Right lobe of liver (tissue), 6 donors: Measurements from ENCODE around the gene ZCCHC7. TPM values are rescaled to one million over a fixed set of nuclear protein-coding genes. Genes with fewer than 3 reads are reported as not detected.
"Not testable (repeated sequence)": the region's sequence is repeated elsewhere in the genome, so short reads cannot be mapped to it uniquely, and the experiment has no call there.

Experiments
- ATAC-seq, 4 donors: fragments of 200-7000 bp; cut with Tn5 transposase; one replicate each; pipeline ENCODE4 v1.9.1; 2020; ENCODE audit warnings: mild to moderate bottlenecking in 4 of 4, moderate library complexity in 4 of 4
- DNase-seq, 3 donors: peaks; one replicate each; pipeline ENCODE4 v3.0.0-alpha.2; 2020
- H3K27ac ChIP-seq, 3 donors: fragments of 200-600 bp; one replicate each; pipeline ENCODE4 v1.8.0; 2022
- H3K27me3 ChIP-seq, 2 donors: fragments of 200-600 bp; one replicate each; pipeline ENCODE4 v1.8.0; 2022
- H3K36me3 ChIP-seq, 4 donors: fragments of 200-600 bp; sonication (generic) in 1 of 4; one replicate each; pipeline versions ENCODE4 v1.5.1 to v1.8.0; 2017 to 2022; ENCODE audit warnings: control low read depth in 1 of 4
- H3K4me1 ChIP-seq, 4 donors: fragments of 200-600 bp; sonication (generic) in 1 of 4; one replicate each; pipeline versions ENCODE4 v1.5.1 to v1.8.0; 2017 to 2022; ENCODE audit warnings: control low read depth in 1 of 4
- H3K4me3 ChIP-seq, 3 donors: fragments of 200-600 bp; one replicate each; pipeline ENCODE4 v1.8.0; 2022
- H3K9me3 ChIP-seq, 4 donors: fragments of 200-600 bp; sonication (generic) in 1 of 4; one replicate each; pipeline versions ENCODE4 v1.5.1 to v1.8.0; 2017 to 2022; ENCODE audit warnings: control low read depth in 1 of 4
- CTCF ChIP-seq, 4 donors: fragments of 200-600 bp in 3 of 4; fragments of 450-650 bp in 1 of 4; IDR thresholded peaks; one replicate each; pipeline versions ENCODE4 v1.5.1 to v1.8.0; 2016 to 2022; ENCODE audit warnings: antibody characterized with exemption in 4 of 4, mild to moderate bottlenecking in 2 of 4
- POLR2A ChIP-seq: fragments of 450-650 bp; IDR thresholded peaks from one replicate; pipeline ENCODE4 v1.6.1; 2017; ENCODE audit warnings: antibody characterized with exemption, mild to moderate bottlenecking
- WGBS: methylation state at CpG from one replicate; pipeline ENCODE4 v1.1.6; 2018; ENCODE audit warnings: low coverage, low lambda C conversion rate; ENCODE audit not compliant: insufficient coverage; ENCODE audit errors: missing lambda C conversion rate; 5-methylcytosine and 5-hydroxymethylcytosine counted together
- intact Hi-C, 2 donors: fragments of 100-400 bp; cut with DNase I; formaldehyde crosslinking; loops; one replicate each; pipeline versions ENCODE4 v1.11.2 to v1.14.1; 2022
- total RNA-seq, 6 experiments: library from RNA; depleted of rRNA in 2 of 6; stranded (reverse); fragments of >200 nt in 2 of 6; fragmentation: NEBNext Ultra II Directional in 3 of 6; extraction: Animal tissue kit (Norgen Biotek cat#: 25700) in 3 of 6; gene quantifications; one replicate each; pipeline versions ENCODE4 v1.1.0 to v1.2.4, GENCODE V29; 2016 to 2023
- donor health status: DM: no; HTN: yes; CAD: no.
- donor health status: DM: no; HTN: no; CAD: no.
- donor health status: DM: no; HTN: no; CAD: no.
- donor health status: DM: no; HTN: yes; CAD: no.
- donor health status: DM: no; HTN: yes; CAD: no.

Gene ZCCHC7
- total RNA-seq, 6 experiments from 2014 or later: 5.9 to 10.0 (median 7.2) TPM

- no peak overlapping the region for H3K4me3 ChIP-seq
- no peaks in the 10 kb centered on the region for H3K9me3 ChIP-seq
- intact Hi-C loops: no loop called here
- no peaks in the 10 kb centered on the region for H3K27me3 ChIP-seq
- WGBS: 90% methylated on average over 6 of the region's 7 CpGs
- TF ChIP-seq CTCF (IDR thresholded peaks at IDR 0.05) (no peak), POLR2A (no peak)
- H3K27ac ChIP-seq: no peak overlapping the region
- DNase-seq (no peak), ATAC-seq (no peak)
- no peaks in the 10 kb centered on the region for H3K4me1 ChIP-seq
- no peaks in the 10 kb centered on the region for H3K36me3 ChIP-seq
These were observed 170.1 kb downstream of the ZCCHC7 start for GRCh38 chr9:37290366-37290939.

GRCh38 chr9:37290940-37291485 lies 170.6 kb downstream of the ZCCHC7 start:
- TF ChIP-seq CTCF (IDR thresholded peaks at IDR 0.05): no peak
- no peak for TF ChIP-seq POLR2A
- DNase-seq (no peak), ATAC-seq (no peak)
- Histone ChIP-seq H3K27me3 (no peaks in the 10 kb centered on the region), H3K4me1 (no peaks in the 10 kb centered on the region), H3K27ac (no peak overlapping the region), H3K9me3 (no peaks in the 10 kb centered on the region), H3K4me3 (no peak overlapping the region), H3K36me3 (no peaks in the 10 kb centered on the region)
- intact Hi-C loops: no loop called here
- WGBS: 62% methylated on average over 2 of the region's 2 CpGs

GRCh38 chr9:37291612-37292238 lies 171.4 kb downstream of the ZCCHC7 start:
- ATAC-seq, H3K9me3 ChIP-seq, H3K4me3 ChIP-seq, H3K27ac ChIP-seq, H3K4me1 ChIP-seq, H3K36me3 ChIP-seq, DNase-seq, H3K27me3 ChIP-seq, intact Hi-C loops: not testable (repeated sequence)
- 95% methylated on average over 9 of the region's 10 CpGs for WGBS

DNA sequence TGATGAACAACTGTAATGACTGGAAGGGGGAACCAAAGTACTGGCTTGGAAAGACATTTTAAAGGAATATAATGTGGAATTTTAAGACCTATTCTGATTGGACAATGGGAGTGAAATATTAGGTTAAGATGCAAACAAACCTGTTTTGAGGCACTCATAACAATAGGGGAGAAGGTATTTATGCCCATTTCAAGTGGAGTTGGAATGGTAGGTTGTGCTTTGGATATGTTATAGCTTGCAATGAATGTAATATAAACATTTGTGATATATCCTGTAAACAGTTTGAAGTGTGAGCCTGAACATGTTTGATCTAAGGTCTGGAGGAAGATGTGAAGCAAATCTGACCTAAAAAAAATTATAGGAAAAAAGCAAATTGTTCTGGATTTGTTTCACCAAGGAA lies 172.5 kb downstream of the ZCCHC7 start:
- no peak for DNase-seq
- no peak overlapping the region for H3K4me3 ChIP-seq
- no peak overlapping the region for H3K27ac ChIP-seq
- no peaks in the 10 kb centered on the region for H3K9me3 ChIP-seq
- no peak for ATAC-seq
- H3K27me3 ChIP-seq: no peaks in the 10 kb centered on the region
- no peaks in the 10 kb centered on the region for H3K36me3 ChIP-seq
- intact Hi-C loops: no loop called here
- TF ChIP-seq POLR2A (no peak), CTCF (IDR thresholded peaks at IDR 0.05) (no peak)
- H3K4me1 ChIP-seq: no peaks in the 10 kb centered on the region

- Histone ChIP-seq H3K27ac (no peak overlapping the region), H3K36me3 (no peaks in the 10 kb centered on the region), H3K4me3 (no peak overlapping the region), H3K27me3 (no peaks in the 10 kb centered on the region), H3K9me3 (no peaks in the 10 kb centered on the region), H3K4me1 (no peaks in the 10 kb centered on the region)
- WGBS: 65% methylated on average over 3 of the region's 3 CpGs
- no peak for ATAC-seq
- TF ChIP-seq POLR2A (no peak), CTCF (IDR thresholded peaks at IDR 0.05) (no peak)
- DNase-seq: no peak
- intact Hi-C loops: no loop called here
These were observed 173.5 kb downstream of the ZCCHC7 start for GRCh38 chr9:37293664-37294524.
